ENCODE measurements around the gene PLEK2.
"Not testable (repeated sequence)": the region's sequence is repeated elsewhere in the genome, so short reads cannot be mapped to it uniquely, and the experiment has no call there.

PLEK2 gene

GRCh38 chr14:67357186-67357968 is 54.6 kb downstream of the PLEK2 start:
- DNase-seq: no peak

- no peak for DNase-seq
These were observed 59.9 kb downstream of the PLEK2 start for GRCh38 chr14:67352055-67352454.

- DNase-seq: no peak
These were observed 66.4 kb downstream of the PLEK2 start for GRCh38 chr14:67345583-67345982.

- DNase-seq: no peak
These were observed 68.2 kb downstream of the PLEK2 start for GRCh38 chr14:67343601-67344230.

GRCh38 chr14:67341231-67341630 is 70.7 kb downstream of the PLEK2 start:
- not testable (repeated sequence) for DNase-seq
